Heart left ventricle (tissue), 16 donors: ENCODE data around the gene ADGRG6. TPM values are rescaled to one million over a fixed set of nuclear protein-coding genes. Genes with fewer than 3 reads are reported as not detected.

ENCODE experiments used
- ATAC-seq, 4 donors: fragments of 200-7000 bp; cut with Tn5 transposase; one replicate each; pipeline ENCODE4 v1.9.1; 2020 to 2022; ENCODE audit warnings: moderate library complexity in 4 of 4, mild to moderate bottlenecking in 3 of 4, moderate number of reproducible peaks in 1 of 4
- DNase-seq, 5 donors: peaks; one replicate each; pipeline ENCODE4 v3.0.0-alpha.2; 2020
- H3K27ac ChIP-seq, 12 donors: fragments of 200-600 bp; sonication (generic) in 4 of 12; one replicate each; pipeline versions ENCODE4 v1.5.0 to v1.8.0; 2016 to 2022; ENCODE audit warnings: mild to moderate bottlenecking in 2 of 12
- H3K27me3 ChIP-seq, 9 donors: fragments of 200-600 bp; sonication (generic) in 2 of 9; one replicate each; pipeline versions ENCODE4 v1.5.1 to v1.8.0; 2016 to 2022; ENCODE audit warnings: mild to moderate bottlenecking in 3 of 9
- H3K36me3 ChIP-seq, 9 donors: fragments of 200-600 bp; sonication (generic) in 2 of 9; one replicate each; pipeline versions ENCODE4 v1.5.0 to v1.8.0; 2018 to 2022; ENCODE audit warnings: mild to moderate bottlenecking in 2 of 9
- H3K4me1 ChIP-seq, 12 donors: fragments of 200-600 bp; sonication (generic) in 4 of 12; one replicate each; pipeline versions ENCODE4 v1.5.0 to v1.8.0; 2016 to 2022; ENCODE audit warnings: mild to moderate bottlenecking in 3 of 12
- H3K4me3 ChIP-seq, 12 donors: fragments of 200-600 bp; sonication (generic) in 4 of 12; one replicate each; pipeline versions ENCODE4 v1.5.0 to v1.8.0; 2017 to 2022; ENCODE audit warnings: mild to moderate bottlenecking in 9 of 12, moderate library complexity in 4 of 12
- H3K9me3 ChIP-seq, 12 donors: fragments of 200-600 bp; sonication (generic) in 4 of 12; one replicate each; pipeline versions ENCODE4 v1.5.0 to v1.8.0; 2016 to 2022; ENCODE audit warnings: mild to moderate bottlenecking in 1 of 12
- CTCF ChIP-seq, 12 donors: fragments of 200-600 bp; sonication (generic) in 4 of 12; IDR thresholded peaks; one replicate each; pipeline versions ENCODE4 v1.5.0 to v1.8.0; 2018 to 2022; ENCODE audit warnings: antibody characterized with exemption in 12 of 12, mild to moderate bottlenecking in 5 of 12
- POLR2A ChIP-seq, 2 donors: fragments of 450-650 bp; IDR thresholded peaks; one replicate each; pipeline ENCODE4 v1.6.1; 2017; ENCODE audit warnings: antibody characterized with exemption in 2 of 2, mild to moderate bottlenecking in 2 of 2, moderate library complexity in 2 of 2
- WGBS, 4 donors: extraction: QIAGEN DNeasy Blood & Tissue Kit in 2 of 4; methylation state at CpG; one replicate each; pipeline versions ENCODE4 v1.1.5 to v1.1.7; 2013 to 2018; 5-methylcytosine and 5-hydroxymethylcytosine counted together
- intact Hi-C, 10 donors: fragments of 100-400 bp; cut with DNase I; formaldehyde crosslinking; loops; one replicate each; pipeline versions ENCODE4 v1.11.1 to v1.14.2; 2022
- polyA plus RNA-seq, 2 donors: library from polyadenylated mRNA; stranded (reverse); fragments of 200-250 nt; gene quantifications; one replicate each; pipeline ENCODE4 v1.2.3, GENCODE V29; 2013
- total RNA-seq, 9 donors: library from RNA; depleted of rRNA in 2 of 9; stranded (reverse); fragments of >200 nt in 2 of 9; fragmentation: NEBNext Ultra II Directional in 3 of 9; extraction: Animal tissue kit (Norgen Biotek cat#: 25700) in 3 of 9; gene quantifications; one replicate each; pipeline versions ENCODE4 v1.1.0 to v1.2.4, GENCODE V29; 2016 to 2023
- donor health status: ischemic (EF 13 %, LVEDD 7.1; RV severe dilation, severe dysfunction).
- donor health status: healthy with polysubstance abuse.
- donor health status: DM: no; HTN: yes; CAD: no.
- donor health status: DM: no; HTN: no; CAD: no.
- donor health status: ischemic (EF 25% LVEDD 6.9; RV normal size, moderate dysfunction).
- donor health status: ischemic (EF 25% LVEDD 5.7; RV mildly dilated, moderate dysfunction).
- donor health status: healthy.
- donor health status: DM: yes; HTN: yes; CAD: no.
- donor health status: ischemic (EF 35%, LVEDD 5.7; RV mildly dilated, moderate dysfunction).
- donor health status: nonischemic (EF 11% LVEDD 7.7; RV severe dilation, severe dysfunction).
- donor health status: DM: yes; HTN: yes; CAD: no.
- donor health status: PGD.
- donor health status: ischemic (EF 29% LVEDD 5.4; RV normal size, mild dysfunction).
- donor health status: nonischemic (EF 23%, LVEDD 6.1; RV moderate dilation, normal function).

The ADGRG6 gene
- total and polyA plus RNA-seq, 11 donors, result 0.61 to 10.5 (median 2.0) TPM

GRCh38 chr6:142300302-142300701 is 1.5 kb upstream of the ADGRG6 start:
- no peak for TF ChIP-seq POLR2A (IDR thresholded peaks at IDR 0.05)
- no peak for TF ChIP-seq CTCF (IDR thresholded peaks at IDR 0.05)
- Histone ChIP-seq H3K9me3 (peaks cover 0 to 5% (median 0%) of the 10 kb centered on the region in 12 donors), H3K36me3 (no peaks in the 10 kb centered on the region), H3K27ac (no peak overlapping the region), H3K27me3 (peaks cover 0 to 43% (median 23%) of the 10 kb centered on the region in 9 donors), H3K4me3 (no peak overlapping the region), H3K4me1 (peaks cover 0 to 15% (median 2%) of the 10 kb centered on the region in 12 donors)
- DNase-seq, result no peak
- intact Hi-C loops, result no loop called here
- no peak for ATAC-seq
- 90 to 99% (median 95%) methylated on average over 3 of the region's 3 CpGs for WGBS, 4 donors

- Histone ChIP-seq H3K27me3 (peaks cover 0 to 43% (median 23%) of the 10 kb centered on the region in 9 donors), H3K4me3 (peak overlapping the region; percentile 16 to 61 (median 54)), H3K36me3 (no peaks in the 10 kb centered on the region), H3K4me1 (peaks cover 0 to 15% (median 2%) of the 10 kb centered on the region in 12 donors), H3K27ac (peak overlapping the region in 3 of 12 donors; percentile 20 to 57 (median 38)), H3K9me3 (peaks cover 0 to 5% (median 0%) of the 10 kb centered on the region in 12 donors)
- intact Hi-C loops, result no loop called here
- ATAC-seq, result peak in 2 of 4 donors; percentile 24 to 33
- 7 to 11% (median 8%) methylated on average over 23 to 31 of the region's 31 CpGs for WGBS, 4 donors
- peak in 2 of 5 donors; percentile 34 to 41 for DNase-seq
- no peak for TF ChIP-seq POLR2A (IDR thresholded peaks at IDR 0.05)
- TF ChIP-seq CTCF (IDR thresholded peaks at IDR 0.05), result no peak
Measured at GRCh38 chr6:142300758-142301650, 803 bp upstream of the ADGRG6 start.

- ATAC-seq, result no peak
- peaks cover 0 to 43% (median 23%) of the 10 kb centered on the region in 9 donors for H3K27me3 ChIP-seq
- peaks cover 0 to 15% (median 2%) of the 10 kb centered on the region in 12 donors for H3K4me1 ChIP-seq
- peaks cover 0 to 5% (median 0%) of the 10 kb centered on the region in 12 donors for H3K9me3 ChIP-seq
- no peaks in the 10 kb centered on the region for H3K36me3 ChIP-seq
- DNase-seq, result peak in 1 of 5 donors; percentile 39
- intact Hi-C loops, result no loop called here
- peak overlapping the region in 1 of 12 donors; percentile 38 for H3K27ac ChIP-seq
- no peak for TF ChIP-seq POLR2A (IDR thresholded peaks at IDR 0.05)
- TF ChIP-seq CTCF (IDR thresholded peaks at IDR 0.05), result no peak
- WGBS, 4 donors, result 68 to 73% (median 71%) methylated on average over 18 of the region's 18 CpGs
- peak overlapping the region in 11 of 12 donors; percentile 1 to 61 (median 55) for H3K4me3 ChIP-seq
Measured at GRCh38 chr6:142302421-142303175, 791 bp downstream of the ADGRG6 start.

GRCh38 chr6:142303176-142303533 is 1.3 kb downstream of the ADGRG6 start:
- H3K4me3 ChIP-seq, result peak overlapping the region in 2 of 12 donors; percentile 1 to 61
- H3K27ac ChIP-seq, result no peak overlapping the region
- 89 to 99% (median 93%) methylated on average over 2 of the region's 2 CpGs for WGBS, 4 donors
- ATAC-seq (no peak), DNase-seq (no peak)
- peaks cover 0 to 5% (median 0%) of the 10 kb centered on the region in 12 donors for H3K9me3 ChIP-seq
- H3K4me1 ChIP-seq, result peaks cover 0 to 15% (median 2%) of the 10 kb centered on the region in 12 donors
- TF ChIP-seq POLR2A (IDR thresholded peaks at IDR 0.05), result no peak
- TF ChIP-seq CTCF (IDR thresholded peaks at IDR 0.05), result no peak
- intact Hi-C loops, result no loop called here
- H3K27me3 ChIP-seq, result peaks cover 0 to 43% (median 23%) of the 10 kb centered on the region in 9 donors
- no peaks in the 10 kb centered on the region for H3K36me3 ChIP-seq
